ENCODE results near the gene FTCD.
A peak's percentile ranks its signal among the peaks of the same experiment; 100 is the strongest.
"Not testable (repeated sequence)": the region's sequence is repeated elsewhere in the genome, so short reads cannot be mapped to it uniquely, and the experiment has no call there.

The FTCD gene

DNA sequence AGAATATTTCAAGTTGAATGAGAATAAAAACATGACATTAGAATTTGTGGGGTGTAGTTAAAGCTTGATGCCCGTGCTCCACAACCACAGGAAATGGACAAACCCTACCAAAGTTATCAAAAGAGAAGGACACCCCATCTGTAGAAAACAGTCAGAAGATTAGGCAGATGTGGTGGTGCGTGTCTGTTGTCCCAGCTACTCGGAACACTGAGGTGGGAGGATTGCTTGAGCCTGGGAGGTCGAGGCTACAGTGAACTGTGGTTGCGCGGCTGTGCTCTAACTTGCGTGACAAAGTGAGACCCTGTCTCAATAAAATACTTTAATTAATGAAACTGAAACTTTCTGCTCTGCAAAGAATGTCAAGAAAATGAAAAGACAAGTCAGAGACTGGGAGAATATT, 30.3 kb upstream of the FTCD start:
- TF ChIP-seq, protein P1, sequence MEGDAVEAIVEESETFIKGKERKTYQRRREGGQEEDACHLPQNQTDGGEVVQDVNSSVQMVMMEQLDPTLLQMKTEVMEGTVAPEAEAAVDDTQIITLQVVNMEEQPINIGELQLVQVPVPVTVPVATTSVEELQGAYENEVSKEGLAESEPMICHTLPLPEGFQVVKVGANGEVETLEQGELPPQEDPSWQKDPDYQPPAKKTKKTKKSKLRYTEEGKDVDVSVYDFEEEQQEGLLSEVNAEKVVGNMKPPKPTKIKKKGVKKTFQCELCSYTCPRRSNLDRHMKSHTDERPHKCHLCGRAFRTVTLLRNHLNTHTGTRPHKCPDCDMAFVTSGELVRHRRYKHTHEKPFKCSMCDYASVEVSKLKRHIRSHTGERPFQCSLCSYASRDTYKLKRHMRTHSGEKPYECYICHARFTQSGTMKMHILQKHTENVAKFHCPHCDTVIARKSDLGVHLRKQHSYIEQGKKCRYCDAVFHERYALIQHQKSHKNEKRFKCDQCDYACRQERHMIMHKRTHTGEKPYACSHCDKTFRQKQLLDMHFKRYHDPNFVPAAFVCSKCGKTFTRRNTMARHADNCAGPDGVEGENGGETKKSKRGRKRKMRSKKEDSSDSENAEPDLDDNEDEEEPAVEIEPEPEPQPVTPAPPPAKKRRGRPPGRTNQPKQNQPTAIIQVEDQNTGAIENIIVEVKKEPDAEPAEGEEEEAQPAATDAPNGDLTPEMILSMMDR (IDR thresholded peaks at IDR 0.05; ENCODE audit: extremely low read depth, insufficient read depth, missing control alignments), result no peak
- no peak for DNase-seq (ENCODE audit: low spot score)
- in situ Hi-C loops (cut with MboI; ENCODE audit: low pct_unique_long_range_greater_than_20kb, low sequenced_read_pairs, unreplicated experiment), result no loop called here

DNA sequence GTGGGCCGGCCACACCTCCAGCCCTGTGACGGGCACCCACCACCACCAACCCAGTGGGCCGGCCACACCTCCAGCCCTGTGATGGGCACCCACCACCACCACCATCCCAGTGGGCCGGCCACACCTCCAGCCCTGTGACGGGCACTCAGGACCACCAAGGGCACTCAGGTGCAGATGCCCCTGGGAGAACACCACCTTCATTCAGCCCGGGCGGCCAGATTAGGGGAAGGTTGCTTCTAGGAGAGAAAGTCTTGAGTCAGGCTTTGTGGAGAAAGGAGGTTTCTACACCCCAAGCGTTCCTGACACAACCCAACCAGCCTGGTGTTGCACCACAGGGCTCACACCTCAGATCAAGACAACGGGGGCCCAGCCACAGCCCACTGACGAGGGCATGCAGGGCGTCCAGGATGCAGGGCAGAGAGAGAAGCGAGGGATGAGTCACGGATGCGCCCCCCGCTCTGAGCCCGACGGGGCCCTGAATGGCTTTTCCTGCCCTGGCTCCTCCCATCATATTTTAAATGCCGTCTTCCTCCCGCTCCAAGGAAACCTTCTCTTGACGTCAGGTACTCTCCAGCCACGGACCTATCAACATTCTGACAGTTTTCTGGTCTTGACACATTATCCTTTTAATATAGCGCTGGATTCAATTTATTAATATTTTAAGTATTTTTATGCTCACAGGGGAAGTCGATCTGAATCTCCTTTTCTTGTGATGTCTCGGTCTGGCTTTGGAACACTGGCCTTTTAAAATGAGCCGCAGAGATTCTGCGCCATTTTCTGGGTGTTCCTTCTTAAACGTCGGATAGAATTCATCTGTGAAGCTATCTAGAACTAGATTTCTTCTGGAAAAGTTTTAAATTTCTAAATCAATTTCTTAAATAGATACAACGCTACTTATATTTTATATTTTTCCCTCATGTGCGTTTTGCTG, 29.5 kb upstream of the FTCD start:
- TF ChIP-seq, protein P1 (IDR thresholded peaks at IDR 0.05; ENCODE audit: extremely low read depth, insufficient read depth, missing control alignments), result no peak
- peak; percentile 82 for DNase-seq (ENCODE audit: low spot score)
- in situ Hi-C loops (cut with MboI; ENCODE audit: low pct_unique_long_range_greater_than_20kb, low sequenced_read_pairs, unreplicated experiment), result no loop called here

DNA sequence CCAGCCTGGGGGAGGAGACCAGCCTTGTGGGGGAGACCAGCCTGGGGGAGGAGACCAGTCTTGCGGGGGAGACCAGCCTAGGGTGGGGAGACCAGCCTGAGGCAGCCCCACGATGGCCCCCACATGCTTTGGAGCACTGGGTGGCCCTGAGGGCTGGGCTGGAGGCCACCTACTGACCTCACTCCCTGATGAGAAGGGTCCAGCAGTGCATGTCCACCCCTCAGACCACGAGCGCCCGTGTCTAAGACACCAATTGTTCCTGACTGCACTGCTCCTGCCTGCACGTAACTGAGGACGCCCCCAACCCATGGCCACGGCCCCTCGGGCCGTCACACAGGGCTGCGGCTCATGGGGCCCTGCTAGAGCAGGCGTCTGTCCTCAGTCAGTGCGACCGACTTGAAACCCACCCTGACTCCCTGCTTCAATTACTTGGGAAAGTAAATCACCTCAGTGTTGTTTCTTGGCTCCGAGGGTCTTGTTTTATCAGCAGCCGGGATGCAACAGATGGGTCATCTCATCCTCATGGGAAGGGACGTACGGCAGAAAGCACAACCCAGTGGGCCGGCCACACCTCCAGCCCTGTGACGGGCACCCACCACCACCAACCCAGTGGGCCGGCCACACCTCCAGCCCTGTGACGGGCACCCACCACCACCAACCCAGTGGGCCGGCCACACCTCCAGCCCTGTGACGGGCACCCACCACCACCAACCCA, 28.7 kb upstream of the FTCD start, which contains the start of gene SPATC1L:
SPATC1L (minus strand) TSS at position 550 of the 715 bp plus-strand sequence. CDS start 1,643 bp downstream, outside the sequence.
- TF ChIP-seq, protein P1 (IDR thresholded peaks at IDR 0.05; ENCODE audit: extremely low read depth, insufficient read depth, missing control alignments), result no peak
- peak; percentile 83 for DNase-seq (ENCODE audit: low spot score)
- in situ Hi-C loops (cut with MboI; ENCODE audit: low pct_unique_long_range_greater_than_20kb, low sequenced_read_pairs, unreplicated experiment), result no loop called here

DNA sequence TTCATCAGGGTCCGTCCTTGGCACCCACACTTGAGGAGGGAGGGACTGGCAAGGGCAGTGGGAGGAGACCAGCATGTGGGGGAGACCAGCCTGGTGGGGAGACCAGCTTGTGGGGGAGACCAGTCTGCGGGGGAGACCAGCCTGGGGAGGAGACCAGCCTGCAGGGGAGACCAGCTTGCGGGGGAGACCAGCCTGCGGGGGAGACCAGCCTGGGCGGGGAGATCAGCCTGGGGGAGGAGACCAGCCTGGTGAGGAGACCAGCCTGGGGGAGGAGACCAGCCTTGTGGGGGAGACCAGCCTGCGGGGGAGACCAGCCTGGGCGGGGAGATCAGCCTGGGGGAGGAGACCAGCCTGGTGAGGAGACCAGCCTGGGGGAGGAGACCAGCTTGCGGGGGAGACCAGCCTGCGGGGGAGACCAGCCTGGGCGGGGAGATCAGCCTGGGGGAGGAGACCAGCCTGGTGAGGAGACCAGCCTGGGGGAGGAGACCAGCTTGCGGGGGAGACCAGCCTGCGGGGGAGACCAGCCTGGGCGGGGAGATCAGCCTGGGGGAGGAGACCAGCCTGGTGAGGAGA, 28.0 kb upstream of the FTCD start:
- DNase-seq (ENCODE audit: low spot score); in situ Hi-C loops (cut with MboI; ENCODE audit: low pct_unique_long_range_greater_than_20kb, low sequenced_read_pairs, unreplicated experiment): not testable (repeated sequence)

DNA sequence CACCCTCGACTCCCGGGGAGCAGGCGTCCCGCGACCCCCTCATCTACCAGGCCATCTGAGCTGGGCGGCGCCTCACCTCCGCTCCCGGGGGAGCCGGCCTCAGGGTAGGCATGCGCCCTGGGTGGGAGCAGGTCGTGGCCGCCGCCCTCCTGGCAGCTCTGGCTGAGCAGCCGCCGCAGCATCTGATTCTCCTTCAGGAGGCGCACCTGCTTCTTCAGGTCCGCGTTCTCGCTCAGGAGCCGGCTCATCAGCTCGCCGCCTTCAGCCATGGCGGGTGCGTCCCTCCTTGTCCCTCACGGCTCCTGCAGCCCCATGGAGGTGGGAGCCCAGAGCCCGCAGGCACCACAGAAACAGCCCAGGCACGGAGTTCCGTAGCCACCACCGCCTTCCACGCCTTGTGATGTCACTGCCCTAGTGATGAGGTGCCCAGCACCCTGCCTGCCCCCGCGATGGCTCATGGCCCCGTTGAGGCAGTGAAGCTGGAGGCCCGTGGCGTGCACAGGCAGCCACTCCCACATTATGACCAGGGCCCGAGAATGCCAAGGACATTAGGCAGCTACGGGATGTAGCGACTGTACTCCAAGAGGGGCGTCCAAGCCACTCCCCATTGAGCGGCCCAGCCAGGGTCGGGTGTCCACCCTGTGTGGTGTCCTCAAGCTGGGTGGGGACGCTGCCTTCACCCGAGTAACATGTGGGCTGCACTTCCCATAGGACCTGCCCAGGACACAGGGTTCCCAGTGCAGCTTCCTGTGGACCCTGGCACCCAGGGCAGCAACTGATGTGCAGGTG, 27.4 kb upstream of the FTCD start:
- in situ Hi-C loops (cut with MboI; ENCODE audit: low pct_unique_long_range_greater_than_20kb, low sequenced_read_pairs, unreplicated experiment), result no loop called here
- no peak for DNase-seq (ENCODE audit: low spot score)
- TF ChIP-seq, protein P1 (IDR thresholded peaks at IDR 0.05; ENCODE audit: extremely low read depth, insufficient read depth, missing control alignments), result no peak

DNA sequence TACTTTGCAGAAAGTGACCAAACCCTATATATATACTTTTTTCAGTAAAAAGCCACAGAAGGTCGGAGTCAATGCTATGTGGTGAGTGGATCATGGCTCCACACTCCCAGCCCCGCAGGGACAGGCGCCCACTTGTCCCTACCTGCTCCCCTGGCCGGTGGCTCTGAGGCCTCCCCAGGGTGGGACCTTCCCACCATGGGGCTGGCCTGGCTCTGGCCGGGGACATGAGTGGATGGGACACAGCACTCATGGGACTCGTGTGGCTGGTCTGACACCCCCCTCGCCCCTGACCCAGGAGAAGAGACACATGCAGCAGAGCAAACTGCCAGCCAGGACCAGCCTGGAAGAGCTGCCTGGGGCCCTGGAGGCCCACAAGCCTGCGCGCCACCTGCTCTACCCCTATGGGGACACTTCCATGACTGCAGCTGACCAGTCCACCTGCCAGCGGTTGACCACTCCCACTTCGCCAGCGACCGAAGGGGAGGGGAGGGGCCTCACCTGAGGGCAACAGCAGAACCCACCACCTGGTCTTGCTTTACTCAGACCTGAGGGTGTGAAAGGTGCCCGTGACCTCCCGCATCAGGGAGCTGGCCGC, 26.7 kb upstream of the FTCD start:
- TF ChIP-seq, protein P1 (IDR thresholded peaks at IDR 0.05; ENCODE audit: extremely low read depth, insufficient read depth, missing control alignments), result no peak
- in situ Hi-C loops (cut with MboI; ENCODE audit: low pct_unique_long_range_greater_than_20kb, low sequenced_read_pairs, unreplicated experiment), result no loop called here
- no peak for DNase-seq (ENCODE audit: low spot score)
